ENCODE results near the gene PLCB1. TPM values are rescaled to one million over a fixed set of nuclear protein-coding genes. Genes with fewer than 3 reads are reported as not detected.

The PLCB1 gene
- polyA plus RNA-seq, 1 donor, result 8.5 TPM

GRCh38 chr20:8246153-8246552, 114.1 kb downstream of the PLCB1 start:
- no peak for DNase-seq (ENCODE audit: low read depth)

- DNase-seq (ENCODE audit: low read depth), result no peak
These were observed 114.7 kb downstream of the PLCB1 start for GRCh38 chr20:8246716-8247115.

GRCh38 chr20:8248051-8248450, 116.0 kb downstream of the PLCB1 start:
- no peak for DNase-seq (ENCODE audit: low read depth)

- DNase-seq (ENCODE audit: low read depth), result no peak
These were observed 117.6 kb downstream of the PLCB1 start for GRCh38 chr20:8249634-8250033.

- no peak for DNase-seq (ENCODE audit: low read depth)
These were observed 118.6 kb downstream of the PLCB1 start for GRCh38 chr20:8250539-8251200.

GRCh38 chr20:8251201-8251575, 119.1 kb downstream of the PLCB1 start:
- DNase-seq (ENCODE audit: low read depth), result no peak

- no peak for DNase-seq (ENCODE audit: low read depth)
These were observed 123.0 kb downstream of the PLCB1 start for GRCh38 chr20:8254911-8255582.

- DNase-seq (ENCODE audit: low read depth), result no peak
These were observed 124.0 kb downstream of the PLCB1 start for GRCh38 chr20:8255945-8256632.

- no peak for DNase-seq (ENCODE audit: low read depth)
These were observed 128.8 kb downstream of the PLCB1 start for GRCh38 chr20:8260837-8261251.

- DNase-seq (ENCODE audit: low read depth), result no peak
These were observed 130.7 kb downstream of the PLCB1 start for GRCh38 chr20:8262721-8263120.

GRCh38 chr20:8265588-8265987, 133.5 kb downstream of the PLCB1 start:
- no peak for DNase-seq (ENCODE audit: low read depth)

- no peak for DNase-seq (ENCODE audit: low read depth)
These were observed 134.9 kb downstream of the PLCB1 start for GRCh38 chr20:8267009-8267408.

- no peak for DNase-seq (ENCODE audit: low read depth)
These were observed 139.7 kb downstream of the PLCB1 start for GRCh38 chr20:8271727-8272126.

GRCh38 chr20:8272766-8273165, 140.7 kb downstream of the PLCB1 start:
- DNase-seq (ENCODE audit: low read depth), result no peak

- no peak for DNase-seq (ENCODE audit: low read depth)
These were observed 152.8 kb downstream of the PLCB1 start for GRCh38 chr20:8284902-8285301.

GRCh38 chr20:8287340-8287739, 155.3 kb downstream of the PLCB1 start:
- no peak for DNase-seq (ENCODE audit: low read depth)

- DNase-seq (ENCODE audit: low read depth), result no peak
These were observed 159.1 kb downstream of the PLCB1 start for GRCh38 chr20:8291200-8291599.

- no peak for DNase-seq (ENCODE audit: low read depth)
These were observed 159.8 kb downstream of the PLCB1 start for GRCh38 chr20:8291873-8292272.

- DNase-seq (ENCODE audit: low read depth), result no peak
These were observed 160.7 kb downstream of the PLCB1 start for GRCh38 chr20:8292793-8293192.

GRCh38 chr20:8293750-8294149, 161.7 kb downstream of the PLCB1 start:
- no peak for DNase-seq (ENCODE audit: low read depth)

- DNase-seq (ENCODE audit: low read depth), result no peak
These were observed 164.5 kb downstream of the PLCB1 start for GRCh38 chr20:8296536-8296935.

GRCh38 chr20:8298426-8299043, 166.5 kb downstream of the PLCB1 start:
- no peak for DNase-seq (ENCODE audit: low read depth)

- DNase-seq (ENCODE audit: low read depth), result no peak
These were observed 167.9 kb downstream of the PLCB1 start for GRCh38 chr20:8299921-8300320.

Data from forelimb muscle (tissue), 1 donor.